22Rv1 (cell line): Measurements from ENCODE around the gene GCLC.
A peak's percentile ranks its signal among the peaks of the same experiment; 100 is the strongest.

Experiments used
- H3K27ac ChIP-seq: fragments of 450-650 bp; 2 replicates; pipeline ENCODE4 v1.5.1; 2017
- ZFX ChIP-seq: fragments of 450-650 bp; IDR thresholded peaks from 2 replicates; pipeline ENCODE4 v1.6.1; 2017; ENCODE audit warnings: antibody characterized with exemption, borderline replicate concordance
- TF ChIP-seq, protein P1 (sequence below): fragments of 450-650 bp; IDR thresholded peaks from 2 replicates; pipeline ENCODE4 v1.5.1; 2017; ENCODE audit warnings: mild to moderate bottlenecking

The GCLC gene

DNA sequence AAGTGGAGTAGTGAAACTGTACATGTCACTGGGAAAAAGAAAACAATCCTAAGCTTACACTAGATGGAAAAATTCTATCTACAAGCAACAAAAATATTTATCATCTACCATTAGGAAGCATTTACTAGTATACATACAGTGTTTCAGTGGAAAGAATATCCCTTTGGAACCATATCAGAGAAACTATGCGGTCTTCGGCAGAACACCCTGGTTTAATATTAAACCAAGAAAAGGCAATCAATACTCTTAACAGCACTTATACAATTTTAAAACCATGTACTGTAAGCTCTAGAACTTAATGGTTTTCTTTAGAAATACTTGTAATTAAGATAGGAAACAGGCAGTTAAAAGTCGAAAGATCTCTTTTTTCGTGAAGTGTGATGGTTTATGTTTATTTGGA is 32.3 kb downstream of the GCLC start:
- peak overlapping the region; percentile 93 for H3K27ac ChIP-seq
- no peak for TF ChIP-seq ZFX
- TF ChIP-seq, protein P1, sequence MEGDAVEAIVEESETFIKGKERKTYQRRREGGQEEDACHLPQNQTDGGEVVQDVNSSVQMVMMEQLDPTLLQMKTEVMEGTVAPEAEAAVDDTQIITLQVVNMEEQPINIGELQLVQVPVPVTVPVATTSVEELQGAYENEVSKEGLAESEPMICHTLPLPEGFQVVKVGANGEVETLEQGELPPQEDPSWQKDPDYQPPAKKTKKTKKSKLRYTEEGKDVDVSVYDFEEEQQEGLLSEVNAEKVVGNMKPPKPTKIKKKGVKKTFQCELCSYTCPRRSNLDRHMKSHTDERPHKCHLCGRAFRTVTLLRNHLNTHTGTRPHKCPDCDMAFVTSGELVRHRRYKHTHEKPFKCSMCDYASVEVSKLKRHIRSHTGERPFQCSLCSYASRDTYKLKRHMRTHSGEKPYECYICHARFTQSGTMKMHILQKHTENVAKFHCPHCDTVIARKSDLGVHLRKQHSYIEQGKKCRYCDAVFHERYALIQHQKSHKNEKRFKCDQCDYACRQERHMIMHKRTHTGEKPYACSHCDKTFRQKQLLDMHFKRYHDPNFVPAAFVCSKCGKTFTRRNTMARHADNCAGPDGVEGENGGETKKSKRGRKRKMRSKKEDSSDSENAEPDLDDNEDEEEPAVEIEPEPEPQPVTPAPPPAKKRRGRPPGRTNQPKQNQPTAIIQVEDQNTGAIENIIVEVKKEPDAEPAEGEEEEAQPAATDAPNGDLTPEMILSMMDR: no peak

DNA sequence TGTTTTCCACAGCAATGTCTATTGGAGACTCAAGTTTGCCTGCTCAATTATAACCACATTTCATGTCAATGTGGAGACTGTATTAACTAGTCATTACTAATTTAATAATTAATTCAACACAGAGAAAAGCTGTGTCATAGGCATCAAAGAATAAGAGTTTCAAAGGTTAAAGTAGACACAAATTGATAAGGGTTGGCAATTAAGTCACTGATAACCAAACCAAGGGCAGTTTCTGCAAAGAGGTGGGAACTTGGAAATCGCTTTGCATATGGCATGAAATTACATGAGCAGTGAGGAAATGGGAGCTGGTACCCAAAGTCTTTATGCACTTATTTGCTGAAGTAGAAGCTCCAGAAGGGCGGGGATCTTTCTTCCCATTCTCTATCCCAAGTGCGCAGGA is 34.2 kb downstream of the GCLC start:
- no peak overlapping the region for H3K27ac ChIP-seq
- TF ChIP-seq ZFX: no peak
- TF ChIP-seq, protein P1: no peak

DNA sequence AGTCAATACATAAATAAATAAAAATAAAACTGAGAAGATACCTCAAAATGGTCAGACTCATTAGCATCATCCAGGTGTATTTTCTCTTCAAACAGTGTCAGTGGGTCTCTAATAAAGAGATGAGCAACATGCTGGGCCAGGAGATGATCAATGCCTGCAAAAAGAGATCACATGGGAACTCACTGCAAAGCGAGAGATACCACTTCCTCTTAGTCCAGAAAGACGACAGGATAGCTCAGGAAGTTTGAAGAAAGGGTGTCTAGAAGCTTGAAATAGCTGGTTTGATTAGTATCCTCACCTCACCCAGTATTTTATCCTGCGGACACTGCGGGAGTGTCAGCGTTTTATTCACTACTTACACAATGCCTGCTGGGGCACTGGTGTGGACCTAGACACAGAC is 38.0 kb downstream of the GCLC start:
- no peak for TF ChIP-seq ZFX
- TF ChIP-seq, protein P1: no peak
- no peak overlapping the region for H3K27ac ChIP-seq

DNA sequence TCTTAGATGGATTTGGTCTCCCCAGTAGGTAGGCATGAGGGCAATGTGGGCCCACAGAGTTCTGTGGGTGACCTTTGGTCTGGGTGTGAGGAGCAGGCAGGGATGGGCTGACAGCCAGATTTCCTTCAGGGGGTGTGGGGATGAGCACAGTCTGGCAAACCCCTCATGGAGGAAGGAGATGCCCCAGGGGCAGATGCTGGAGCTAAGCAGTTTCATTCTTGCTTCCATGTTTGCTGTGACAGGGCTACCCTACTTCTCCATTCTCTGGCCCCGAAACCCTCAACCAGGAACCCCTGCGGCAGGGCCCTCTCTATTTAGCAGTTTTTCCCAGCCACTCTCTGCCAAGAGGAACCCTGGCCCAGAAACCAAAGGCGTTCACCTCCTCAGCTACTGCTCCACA is 40.4 kb downstream of the GCLC start:
- no peak overlapping the region for H3K27ac ChIP-seq
- no peak for TF ChIP-seq ZFX
- TF ChIP-seq, protein P1: no peak

DNA sequence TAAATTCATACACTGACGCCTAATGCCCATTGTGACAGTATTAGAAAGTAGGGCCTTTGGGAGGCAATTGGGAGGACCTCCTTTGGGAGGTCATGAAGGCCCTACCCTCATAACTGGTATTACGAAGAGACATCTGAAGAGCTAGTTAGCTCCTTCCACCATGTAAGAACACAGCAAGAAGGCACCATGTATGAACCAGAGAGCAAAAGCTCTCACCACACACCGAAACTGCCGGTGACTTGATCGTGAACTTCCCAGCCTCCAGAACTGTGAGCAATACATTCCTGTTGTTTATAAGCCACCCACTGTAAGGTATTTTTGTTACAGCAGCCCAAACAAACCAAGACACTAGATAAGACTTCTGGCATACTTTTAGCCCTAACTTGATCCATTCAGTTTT is 41.8 kb downstream of the GCLC start:
- H3K27ac ChIP-seq: no peak overlapping the region
- TF ChIP-seq, protein P1: no peak
- no peak for TF ChIP-seq ZFX

DNA sequence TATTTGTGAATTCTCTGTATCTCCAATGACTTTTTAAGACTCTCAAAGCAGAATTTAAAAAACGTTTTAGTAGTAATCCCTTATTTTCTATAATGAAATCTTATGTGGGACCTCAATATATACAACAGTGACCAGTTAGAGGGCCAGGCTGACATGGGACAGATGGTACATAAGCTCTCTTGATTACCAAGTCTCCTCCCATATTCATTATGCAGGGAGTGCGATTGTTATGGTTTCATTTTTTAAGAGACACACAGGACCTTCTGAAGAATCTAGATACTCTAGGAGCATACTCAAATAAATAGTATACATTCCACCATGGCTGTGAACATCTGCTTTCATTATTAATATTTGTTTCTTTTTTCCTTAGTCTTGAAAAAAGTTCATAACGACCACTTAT is 43.5 kb downstream of the GCLC start:
- TF ChIP-seq, protein P1: no peak
- H3K27ac ChIP-seq: no peak overlapping the region

DNA sequence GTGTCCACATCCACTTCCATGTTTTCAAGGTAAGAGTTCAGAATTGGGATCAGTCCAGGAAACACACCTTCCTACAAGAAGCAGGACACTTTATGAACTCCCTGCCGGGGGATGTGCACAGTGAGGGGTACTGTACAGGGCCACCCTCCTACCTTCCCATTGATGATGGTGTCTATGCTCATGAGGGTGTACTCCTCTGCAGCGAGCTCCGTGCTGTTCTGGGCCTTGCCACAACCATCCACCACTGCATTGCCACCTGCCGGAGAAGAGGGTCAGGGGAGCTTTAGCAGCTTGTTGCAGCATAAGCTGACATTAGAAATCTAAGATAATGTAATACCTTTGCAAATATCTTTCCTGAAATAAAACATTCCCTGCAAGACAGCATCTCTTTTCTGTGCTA is 44.8 kb downstream of the GCLC start:
- H3K27ac ChIP-seq: no peak overlapping the region
- TF ChIP-seq ZFX: no peak
- TF ChIP-seq, protein P1: no peak
